ENCODE measurements around the gene PMF1. TPM values are rescaled to one million over a fixed set of nuclear protein-coding genes. Genes with fewer than 3 reads are reported as not detected.

The PMF1 gene
- total RNA-seq, 1 donor from 2014 or later = 113 TPM

DNA sequence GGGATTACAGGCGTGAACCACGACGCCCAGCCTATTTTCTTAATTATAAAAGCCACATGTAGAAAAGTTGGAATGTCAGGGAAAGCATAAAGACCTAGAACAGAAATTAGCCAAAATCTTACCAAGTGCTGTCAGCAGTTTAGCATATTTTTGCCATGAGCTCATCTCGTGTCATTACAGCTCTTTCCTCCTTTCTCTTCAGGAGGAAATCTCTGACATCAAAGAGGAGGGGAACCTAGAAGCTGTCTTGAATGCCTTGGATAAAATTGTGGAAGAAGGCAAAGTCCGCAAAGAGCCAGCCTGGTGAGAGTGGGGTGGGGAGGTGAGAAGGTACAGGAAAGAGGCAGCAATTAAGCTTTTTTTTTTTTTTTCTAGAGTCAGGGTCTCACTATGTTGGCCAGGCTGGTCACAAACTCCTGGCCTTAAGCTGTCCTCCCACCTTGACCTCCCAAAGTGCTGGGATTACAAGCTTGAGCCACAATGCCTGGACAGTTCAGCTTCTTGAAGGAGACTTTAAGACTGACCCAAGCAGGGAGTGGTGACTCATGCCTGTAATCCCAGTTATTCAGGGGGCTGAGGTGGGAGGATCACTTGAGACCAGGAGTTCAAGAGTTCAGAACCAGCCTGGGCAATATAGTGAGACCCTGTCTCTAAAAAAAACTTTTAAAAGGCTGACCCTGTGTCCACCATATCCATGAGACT is 20.8 kb downstream of the PMF1 start:
- intact Hi-C loops (cut with micrococcal nuclease) = no loop called here
- H3K4me3 Mint-ChIP-seq = no peak overlapping the region

DNA sequence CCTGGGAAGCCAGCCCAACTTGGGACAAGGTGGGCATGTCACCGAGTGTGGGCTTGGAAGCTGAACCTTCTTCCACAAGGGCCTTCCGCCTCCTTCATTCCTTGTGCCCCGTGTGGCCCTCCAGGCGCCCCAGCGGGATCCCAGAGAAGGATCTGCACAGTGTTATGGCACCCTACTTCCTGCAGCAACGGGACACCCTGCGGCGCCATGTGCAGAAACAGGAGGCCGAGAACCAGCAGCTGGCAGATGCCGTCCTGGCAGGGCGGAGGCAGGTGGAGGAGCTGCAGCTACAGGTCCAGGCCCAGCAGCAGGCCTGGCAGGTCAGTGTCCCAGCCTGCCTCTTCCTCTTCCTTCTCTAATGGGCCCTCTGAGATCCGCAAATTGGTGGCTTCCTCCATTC is 23.4 kb downstream of the PMF1 start:
- Mint-ChIP-seq H3K4me1 (peaks cover 3% of the 10 kb centered on the region), H3K9me3 (no peaks in the 10 kb centered on the region), H3K27me3 (no peaks in the 10 kb centered on the region), H3K36me3 (ENCODE audit: low read depth) (peaks cover 47% of the 10 kb centered on the region), H3K4me3 (no peak overlapping the region), H3K27ac (no peak overlapping the region)
- intact Hi-C loops (cut with micrococcal nuclease) = no loop called here
- no peak for DNase-seq

More for the DNA sequence above, 20.8 kb downstream of the PMF1 start:
- H3K27me3 Mint-ChIP-seq = no peaks in the 10 kb centered on the region
- H3K27ac Mint-ChIP-seq = peak overlapping the region; percentile 27
- H3K9me3 Mint-ChIP-seq = no peaks in the 10 kb centered on the region
- no peak for DNase-seq
- H3K4me1 Mint-ChIP-seq = peaks cover 9% of the 10 kb centered on the region
- peaks cover 46% of the 10 kb centered on the region for H3K36me3 Mint-ChIP-seq (ENCODE audit: low read depth)

DNA sequence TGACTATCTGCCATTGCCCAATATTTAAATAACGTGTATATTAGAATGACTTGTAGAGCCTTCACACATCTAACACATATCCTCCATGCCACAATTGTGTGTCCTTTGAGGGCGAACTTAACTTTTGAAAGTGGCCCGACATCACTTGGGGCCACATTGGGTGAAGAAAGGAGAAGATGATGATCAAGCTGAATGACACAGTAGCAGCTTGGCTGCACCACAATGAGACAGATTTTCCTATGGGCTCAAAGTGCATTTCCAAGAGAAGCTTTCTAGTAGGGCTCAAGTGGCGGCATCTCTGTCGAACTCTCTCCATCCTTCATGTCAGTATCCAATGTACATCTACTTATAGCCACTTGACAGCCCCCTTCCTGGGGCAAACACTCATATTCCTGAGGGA is 25.4 kb downstream of the PMF1 start:
- intact Hi-C loops (cut with micrococcal nuclease) = no loop called here
- H3K9me3 Mint-ChIP-seq = no peaks in the 10 kb centered on the region
- H3K4me3 Mint-ChIP-seq = no peak overlapping the region
- H3K4me1 Mint-ChIP-seq = peaks cover 3% of the 10 kb centered on the region
- no peaks in the 10 kb centered on the region for H3K27me3 Mint-ChIP-seq
- no peak for DNase-seq
- H3K27ac Mint-ChIP-seq = no peak overlapping the region
- peaks cover 45% of the 10 kb centered on the region for H3K36me3 Mint-ChIP-seq (ENCODE audit: low read depth)

DNA sequence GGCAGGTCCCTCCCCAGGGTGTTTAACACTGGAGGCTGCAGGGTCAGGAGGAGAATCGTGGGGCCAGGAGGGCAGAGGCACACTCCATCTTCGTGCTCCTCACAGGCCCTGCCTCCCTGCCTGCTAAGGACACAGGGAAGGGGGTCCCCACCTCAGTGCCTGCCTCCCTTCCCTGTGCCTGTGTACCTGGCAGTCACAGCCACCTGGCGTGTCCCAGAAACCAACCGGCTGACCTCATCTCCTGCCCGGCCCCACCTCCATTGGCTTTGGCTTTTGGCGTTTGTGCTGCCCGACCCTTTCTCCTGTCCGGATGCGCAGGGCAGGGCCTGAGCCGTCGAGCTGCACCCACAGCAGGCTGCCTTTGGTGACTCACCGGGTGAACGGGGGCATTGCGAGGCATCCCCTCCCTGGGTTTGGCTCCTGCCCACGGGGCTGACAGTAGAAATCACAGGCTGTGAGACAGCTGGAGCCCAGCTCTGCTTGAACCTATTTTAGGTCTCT is 28.6 kb downstream of the PMF1 start:
- Mint-ChIP-seq H3K4me1 (peaks cover 16% of the 10 kb centered on the region), H3K4me3 (no peak overlapping the region), H3K27me3 (no peaks in the 10 kb centered on the region), H3K9me3 (no peaks in the 10 kb centered on the region), H3K27ac (no peak overlapping the region), H3K36me3 (ENCODE audit: low read depth) (peaks cover 33% of the 10 kb centered on the region)
- intact Hi-C loops (cut with micrococcal nuclease) = no loop called here
- DNase-seq = no peak

DNA sequence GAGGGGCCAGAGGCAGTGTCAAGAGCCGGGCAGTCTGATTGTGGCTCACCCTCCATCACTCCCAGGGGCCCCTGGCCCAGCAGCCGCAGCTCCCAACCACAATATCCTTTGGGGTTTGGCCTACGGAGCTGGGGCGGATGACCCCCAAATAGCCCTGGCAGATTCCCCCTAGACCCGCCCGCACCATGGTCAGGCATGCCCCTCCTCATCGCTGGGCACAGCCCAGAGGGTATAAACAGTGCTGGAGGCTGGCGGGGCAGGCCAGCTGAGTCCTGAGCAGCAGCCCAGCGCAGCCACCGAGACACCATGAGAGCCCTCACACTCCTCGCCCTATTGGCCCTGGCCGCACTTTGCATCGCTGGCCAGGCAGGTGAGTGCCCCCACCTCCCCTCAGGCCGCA is 29.1 kb downstream of the PMF1 start, which contains the start of gene BGLAP:
TSS of gene BGLAP (plus strand) at position 259 of the 400 bp plus-strand sequence. CDS start at position 307, 48 bp downstream.
- DNase-seq = no peak
- H3K27ac Mint-ChIP-seq = no peak within 1 kb of the TSS
- H3K4me1 Mint-ChIP-seq = peaks cover 17% of the 10 kb centered on the region
- no peak within 1 kb of the TSS for H3K4me3 Mint-ChIP-seq
- H3K36me3 Mint-ChIP-seq (ENCODE audit: low read depth) = peaks cover 28% of the 10 kb centered on the region
- H3K9me3 Mint-ChIP-seq = no peaks in the 10 kb centered on the region
- H3K27me3 Mint-ChIP-seq = no peaks in the 10 kb centered on the region
- intact Hi-C loops (cut with micrococcal nuclease) = no loop called here

DNA sequence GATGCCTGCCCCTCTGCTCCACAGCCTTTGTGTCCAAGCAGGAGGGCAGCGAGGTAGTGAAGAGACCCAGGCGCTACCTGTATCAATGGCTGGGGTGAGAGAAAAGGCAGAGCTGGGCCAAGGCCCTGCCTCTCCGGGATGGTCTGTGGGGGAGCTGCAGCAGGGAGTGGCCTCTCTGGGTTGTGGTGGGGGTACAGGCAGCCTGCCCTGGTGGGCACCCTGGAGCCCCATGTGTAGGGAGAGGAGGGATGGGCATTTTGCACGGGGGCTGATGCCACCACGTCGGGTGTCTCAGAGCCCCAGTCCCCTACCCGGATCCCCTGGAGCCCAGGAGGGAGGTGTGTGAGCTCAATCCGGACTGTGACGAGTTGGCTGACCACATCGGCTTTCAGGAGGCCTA is 29.9 kb downstream of the PMF1 start:
- Mint-ChIP-seq H3K27ac (no peak overlapping the region), H3K4me3 (no peak overlapping the region), H3K36me3 (ENCODE audit: low read depth) (peaks cover 24% of the 10 kb centered on the region), H3K4me1 (peaks cover 14% of the 10 kb centered on the region), H3K9me3 (no peaks in the 10 kb centered on the region), H3K27me3 (no peaks in the 10 kb centered on the region)
- intact Hi-C loops (cut with micrococcal nuclease) = loop anchor here (1.0 kb wide), 1 partner anchor 10 kb away; no protein-coding TSS in a partner anchor
- no peak for DNase-seq

DNA sequence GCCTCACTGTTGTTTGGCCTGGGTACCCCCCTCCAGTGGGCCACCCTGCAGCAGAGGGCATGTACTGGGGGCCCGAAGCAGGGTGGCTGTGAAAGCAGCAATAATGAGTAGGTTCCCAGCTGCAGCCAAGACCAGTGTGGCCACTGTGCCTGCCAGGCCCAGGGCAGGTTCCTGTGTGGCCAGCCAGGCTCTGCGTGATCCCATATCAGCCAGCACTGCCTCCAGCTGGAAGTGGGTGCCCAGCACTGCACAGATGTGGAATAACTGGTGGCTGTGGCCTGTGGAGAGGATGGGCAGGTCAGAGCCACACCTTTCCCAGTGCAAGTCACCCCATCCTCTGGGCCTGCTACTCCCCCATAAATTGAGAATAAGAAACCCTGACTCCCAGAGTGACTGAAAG is 31.3 kb downstream of the PMF1 start:
- no peak overlapping the region for H3K27ac Mint-ChIP-seq

DNA sequence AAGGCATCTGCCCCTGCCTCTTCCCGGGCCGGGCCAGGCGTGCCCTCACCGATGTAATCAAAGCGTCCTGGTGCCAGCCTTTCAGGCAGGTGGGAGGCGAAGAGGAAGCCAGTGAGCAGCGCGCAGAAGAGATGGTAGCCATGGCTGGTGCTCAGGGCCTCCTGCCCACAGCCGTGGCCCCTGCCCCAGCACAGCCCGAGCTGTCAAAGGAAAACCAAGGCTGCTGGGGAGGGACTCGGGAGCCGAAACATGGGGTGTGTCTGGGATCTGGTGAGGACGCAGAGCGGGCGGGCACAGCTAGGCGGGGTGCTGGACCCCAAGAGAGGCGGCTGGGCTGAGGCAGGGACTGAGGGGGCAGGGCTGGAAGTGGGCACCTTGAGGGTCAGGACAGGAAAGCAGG is 31.9 kb downstream of the PMF1 start:
- Mint-ChIP-seq H3K27me3 (no peaks in the 10 kb centered on the region), H3K36me3 (ENCODE audit: low read depth) (peaks cover 14% of the 10 kb centered on the region), H3K4me3 (peak overlapping the region; percentile 80), H3K27ac (peak overlapping the region; percentile 27), H3K9me3 (no peaks in the 10 kb centered on the region), H3K4me1 (peaks cover 14% of the 10 kb centered on the region)
- intact Hi-C loops (cut with micrococcal nuclease) = no loop called here
- DNase-seq = no peak

More for the DNA sequence above, 31.3 kb downstream of the PMF1 start:
- intact Hi-C loops (cut with micrococcal nuclease) = no loop called here
- Mint-ChIP-seq H3K4me3 (no peak overlapping the region), H3K9me3 (no peaks in the 10 kb centered on the region), H3K36me3 (ENCODE audit: low read depth) (peaks cover 16% of the 10 kb centered on the region), H3K27me3 (no peaks in the 10 kb centered on the region), H3K4me1 (peaks cover 14% of the 10 kb centered on the region)
- DNase-seq = no peak

DNA sequence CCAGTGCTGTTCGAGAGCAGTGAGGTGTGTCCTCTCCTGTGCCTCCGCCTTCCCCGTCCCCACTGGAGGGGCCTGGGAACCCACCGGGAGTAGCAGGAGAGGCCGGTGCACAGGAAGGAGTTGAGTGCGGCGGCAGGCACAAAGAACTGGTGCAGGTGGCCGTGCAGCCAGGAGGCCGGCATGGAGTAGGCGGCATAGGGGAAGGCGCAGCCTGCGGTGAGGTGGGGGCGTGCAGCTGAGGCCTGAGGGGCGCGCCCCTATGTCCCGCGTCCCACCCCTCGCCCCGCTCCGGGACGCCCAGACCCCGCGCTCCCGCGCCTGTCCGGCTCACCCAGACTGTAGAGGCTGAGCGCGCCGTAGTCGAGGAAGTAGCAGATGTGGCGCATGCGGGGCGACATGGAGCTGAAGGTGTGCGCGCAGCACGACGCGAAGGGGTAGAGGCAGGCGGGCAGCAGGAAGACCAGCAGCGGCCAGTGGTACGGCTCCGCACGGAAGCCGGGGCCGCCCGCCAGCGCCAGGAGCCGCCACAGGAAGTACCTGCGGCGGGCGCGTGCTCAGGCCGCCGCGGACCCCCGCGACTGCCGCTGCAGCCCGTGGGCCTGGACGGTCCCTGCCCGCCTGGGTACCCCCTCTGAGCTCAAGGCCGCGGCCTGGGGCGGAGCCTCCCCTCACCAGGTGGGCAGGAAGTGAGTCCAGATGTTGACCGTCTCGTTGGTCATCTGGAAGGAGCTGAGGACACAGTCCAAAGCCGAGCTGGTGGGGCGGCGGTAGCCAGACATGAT is 32.8 kb downstream of the PMF1 start:
- H3K27ac Mint-ChIP-seq = peak overlapping the region; percentile 54
- H3K4me3 Mint-ChIP-seq = peak overlapping the region; percentile 80
- H3K36me3 Mint-ChIP-seq (ENCODE audit: low read depth) = peaks cover 15% of the 10 kb centered on the region
- peaks cover 14% of the 10 kb centered on the region for H3K4me1 Mint-ChIP-seq
- H3K27me3 Mint-ChIP-seq = no peaks in the 10 kb centered on the region
- peak; percentile 81 for DNase-seq
- no peaks in the 10 kb centered on the region for H3K9me3 Mint-ChIP-seq
- intact Hi-C loops (cut with micrococcal nuclease) = no loop called here

DNA sequence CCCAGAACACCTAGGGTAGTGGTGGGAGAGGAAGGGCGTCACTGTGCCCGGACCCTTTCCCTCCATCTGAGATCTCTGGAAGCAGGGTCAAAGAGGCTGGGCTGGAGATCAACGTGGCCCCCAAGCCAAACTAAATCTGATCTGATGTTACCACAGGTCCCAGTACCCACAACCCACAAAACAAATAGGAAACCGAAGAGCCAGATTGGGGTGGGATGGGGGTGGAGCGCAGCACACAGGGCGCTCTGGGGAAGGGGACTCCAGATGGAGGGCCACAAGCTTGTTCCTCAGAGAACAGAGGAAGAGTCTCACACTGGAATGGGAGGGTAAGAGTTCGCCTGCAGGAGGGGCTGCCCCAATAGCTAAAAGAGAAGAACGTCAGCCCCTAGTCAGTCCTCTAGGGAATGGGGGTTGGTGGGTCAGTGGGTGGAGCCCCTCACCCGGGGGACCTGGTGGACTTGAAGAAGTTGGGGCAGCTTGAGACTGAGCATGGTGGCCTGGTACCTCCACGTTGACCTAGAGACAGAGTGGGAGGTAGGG is 33.5 kb downstream of the PMF1 start:
- DNase-seq = no peak
- no peaks in the 10 kb centered on the region for H3K27me3 Mint-ChIP-seq
- peak overlapping the region; percentile 15 for H3K4me3 Mint-ChIP-seq
- peak overlapping the region; percentile 54 for H3K27ac Mint-ChIP-seq
- no peaks in the 10 kb centered on the region for H3K9me3 Mint-ChIP-seq
- peaks cover 14% of the 10 kb centered on the region for H3K4me1 Mint-ChIP-seq
- intact Hi-C loops (cut with micrococcal nuclease) = no loop called here
- H3K36me3 Mint-ChIP-seq (ENCODE audit: low read depth) = peaks cover 12% of the 10 kb centered on the region

DNA sequence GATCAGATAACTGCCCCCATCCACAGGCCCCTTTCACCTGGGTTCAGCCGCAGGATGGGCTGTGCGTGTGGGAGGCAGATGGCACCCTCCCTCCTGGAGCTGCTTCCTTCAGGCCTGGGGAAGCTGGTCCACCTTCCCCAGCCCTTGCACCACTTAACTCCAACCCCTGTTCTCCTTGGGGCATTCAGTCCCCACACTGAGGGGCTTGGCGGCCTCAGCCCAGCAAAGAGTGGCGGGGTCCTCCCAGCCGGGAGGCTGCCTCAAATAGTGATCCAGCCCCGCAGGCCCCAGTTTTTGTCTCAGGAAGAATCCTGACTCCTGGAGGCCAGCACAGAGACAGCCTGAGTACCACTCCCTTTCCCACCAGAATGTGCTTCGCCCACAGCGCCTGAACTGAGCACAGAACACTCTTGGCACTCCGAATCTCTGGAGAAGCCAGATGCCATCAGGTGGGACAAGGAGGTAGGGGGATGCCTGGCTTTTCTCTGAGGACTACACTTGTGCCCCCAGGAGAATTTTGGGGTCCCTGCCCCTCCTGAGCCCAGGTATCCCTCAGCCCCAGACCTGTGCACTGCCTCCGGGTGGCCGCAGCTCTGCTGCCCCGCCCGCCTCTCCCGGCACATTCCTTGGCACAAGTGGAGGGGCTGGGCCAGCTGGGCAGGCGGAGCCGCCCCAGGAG is 34.1 kb downstream of the PMF1 start:
- Mint-ChIP-seq H3K36me3 (ENCODE audit: low read depth) (peaks cover 12% of the 10 kb centered on the region), H3K4me1 (peaks cover 14% of the 10 kb centered on the region), H3K27me3 (no peaks in the 10 kb centered on the region), H3K27ac (no peak overlapping the region), H3K4me3 (no peak overlapping the region), H3K9me3 (no peaks in the 10 kb centered on the region)
- intact Hi-C loops (cut with micrococcal nuclease) = no loop called here
- DNase-seq = no peak

DNA sequence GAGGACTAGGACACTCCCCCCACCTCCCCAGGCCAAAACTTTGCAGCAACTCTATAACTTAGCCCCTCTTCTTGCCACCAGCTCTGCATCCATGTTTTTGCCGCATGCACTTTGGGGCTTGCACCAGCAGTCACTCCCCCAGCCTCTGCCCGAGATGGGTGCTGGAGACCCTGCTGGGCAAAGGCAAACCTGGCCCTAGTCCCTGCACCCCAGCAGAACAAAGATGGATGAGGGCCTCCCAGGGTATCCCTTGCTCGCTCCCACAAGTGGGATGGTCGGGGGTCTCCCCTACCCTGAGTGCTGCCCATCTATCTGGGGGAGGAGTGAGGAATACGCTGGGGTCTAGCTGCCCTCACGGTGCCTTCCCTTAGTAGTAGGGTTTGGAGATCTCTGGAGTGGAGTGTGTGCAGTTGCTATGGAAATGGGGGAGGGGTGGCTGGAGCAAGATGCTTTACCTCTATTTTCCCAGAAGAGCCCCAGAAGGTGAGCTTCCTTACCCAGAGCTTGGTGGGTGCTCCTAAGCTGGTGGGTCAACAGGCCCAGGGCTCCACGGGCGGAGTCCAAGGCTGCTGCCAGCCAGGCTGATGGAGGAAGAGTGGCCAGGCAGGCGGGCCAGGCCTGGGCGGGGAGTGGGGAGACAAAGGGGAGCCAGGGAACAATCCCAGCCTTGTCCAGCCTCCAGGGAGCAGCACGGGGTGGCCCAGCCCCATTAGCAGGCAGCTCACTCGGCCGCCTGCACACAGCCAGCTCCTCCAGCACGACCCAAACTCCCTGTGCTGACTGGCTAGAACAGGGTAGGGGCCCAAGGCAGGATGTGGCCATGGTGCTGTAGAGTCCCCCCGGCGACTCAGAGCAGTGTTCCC is 34.9 kb downstream of the PMF1 start, which contains the start of gene PAQR6:
TSS of gene PAQR6 (minus strand) at position 597 of the 863 bp plus-strand sequence. CDS start 1,325 bp downstream, outside the sequence.
- intact Hi-C loops (cut with micrococcal nuclease) = no loop called here
- no peak within 1 kb of the TSS for H3K4me3 Mint-ChIP-seq
- H3K36me3 Mint-ChIP-seq (ENCODE audit: low read depth) = peaks cover 15% of the 10 kb centered on the region
- no peaks in the 10 kb centered on the region for H3K27me3 Mint-ChIP-seq
- no peak for DNase-seq
- H3K4me1 Mint-ChIP-seq = peaks cover 20% of the 10 kb centered on the region
- no peak within 1 kb of the TSS for H3K27ac Mint-ChIP-seq
- H3K9me3 Mint-ChIP-seq = no peaks in the 10 kb centered on the region

DNA sequence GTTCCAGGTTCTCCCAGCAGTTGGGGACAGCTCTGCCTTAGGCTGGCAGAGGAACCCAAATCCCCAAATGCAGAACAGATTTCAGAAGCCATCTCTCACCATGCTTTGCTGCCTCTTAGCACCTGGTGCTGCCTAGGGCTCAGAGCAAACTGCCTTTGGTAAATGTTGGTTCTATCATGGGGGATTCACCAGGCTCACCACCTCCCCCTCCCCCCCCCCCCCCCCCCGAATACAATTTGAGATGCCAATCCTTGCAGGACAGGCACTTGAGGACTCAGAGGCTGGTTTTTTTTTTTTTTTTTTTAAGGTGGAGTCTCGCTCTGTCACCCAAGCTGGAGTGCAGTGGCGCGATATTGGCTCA is 35.5 kb downstream of the PMF1 start:
- Mint-ChIP-seq H3K27ac (no peak overlapping the region), H3K4me1 (peaks cover 21% of the 10 kb centered on the region), H3K36me3 (ENCODE audit: low read depth) (peaks cover 20% of the 10 kb centered on the region), H3K9me3 (no peaks in the 10 kb centered on the region), H3K27me3 (no peaks in the 10 kb centered on the region), H3K4me3 (no peak overlapping the region)
- intact Hi-C loops (cut with micrococcal nuclease) = no loop called here
- DNase-seq = no peak

All from activated CD4-positive, alpha-beta T cell treated with anti-CD3 and anti-CD28 coated beads, Interleukin-2, amount 10 ng/mL, durations not matched to agents 24 days and 14 days (primary cell).